ENCODE measurements around the gene CACNA2D3.

DNA sequence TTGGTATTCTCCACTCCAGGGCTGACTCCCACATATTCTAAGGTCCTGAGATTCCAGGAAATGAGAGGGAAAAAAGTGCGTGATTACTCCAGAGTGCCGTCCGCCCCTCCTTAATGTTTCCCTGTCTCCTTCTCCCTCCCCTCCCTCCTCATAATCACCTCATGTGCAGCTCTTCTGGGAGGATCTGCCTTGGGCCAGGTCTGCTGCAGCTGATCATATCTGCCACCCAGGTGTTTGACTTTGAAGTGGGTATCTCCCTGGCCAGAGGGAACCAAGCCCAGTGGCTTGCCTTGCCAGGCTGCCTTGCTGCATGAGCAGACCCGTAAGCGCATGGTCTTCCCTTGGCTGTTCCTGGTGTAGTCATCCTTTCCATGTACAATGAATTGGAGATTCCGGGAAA, 833.6 kb downstream of the CACNA2D3 start:
- TF ChIP-seq, protein P1, sequence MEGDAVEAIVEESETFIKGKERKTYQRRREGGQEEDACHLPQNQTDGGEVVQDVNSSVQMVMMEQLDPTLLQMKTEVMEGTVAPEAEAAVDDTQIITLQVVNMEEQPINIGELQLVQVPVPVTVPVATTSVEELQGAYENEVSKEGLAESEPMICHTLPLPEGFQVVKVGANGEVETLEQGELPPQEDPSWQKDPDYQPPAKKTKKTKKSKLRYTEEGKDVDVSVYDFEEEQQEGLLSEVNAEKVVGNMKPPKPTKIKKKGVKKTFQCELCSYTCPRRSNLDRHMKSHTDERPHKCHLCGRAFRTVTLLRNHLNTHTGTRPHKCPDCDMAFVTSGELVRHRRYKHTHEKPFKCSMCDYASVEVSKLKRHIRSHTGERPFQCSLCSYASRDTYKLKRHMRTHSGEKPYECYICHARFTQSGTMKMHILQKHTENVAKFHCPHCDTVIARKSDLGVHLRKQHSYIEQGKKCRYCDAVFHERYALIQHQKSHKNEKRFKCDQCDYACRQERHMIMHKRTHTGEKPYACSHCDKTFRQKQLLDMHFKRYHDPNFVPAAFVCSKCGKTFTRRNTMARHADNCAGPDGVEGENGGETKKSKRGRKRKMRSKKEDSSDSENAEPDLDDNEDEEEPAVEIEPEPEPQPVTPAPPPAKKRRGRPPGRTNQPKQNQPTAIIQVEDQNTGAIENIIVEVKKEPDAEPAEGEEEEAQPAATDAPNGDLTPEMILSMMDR (IDR thresholded peaks at IDR 0.05; ENCODE audit: insufficient read depth, low read depth, low read length), result no peak
- no peak for TF ChIP-seq EZH2 (IDR thresholded peaks at IDR 0.05; ENCODE audit: insufficient read depth, low read length)
